HuH-7 (cell line): ENCODE data around the gene EGR1.

Source experiments
- DNase-seq: peaks from one replicate; pipeline ENCODE4 v3.0.0; 2011; ENCODE audit warnings: low spot score

EGR1 gene

DNA sequence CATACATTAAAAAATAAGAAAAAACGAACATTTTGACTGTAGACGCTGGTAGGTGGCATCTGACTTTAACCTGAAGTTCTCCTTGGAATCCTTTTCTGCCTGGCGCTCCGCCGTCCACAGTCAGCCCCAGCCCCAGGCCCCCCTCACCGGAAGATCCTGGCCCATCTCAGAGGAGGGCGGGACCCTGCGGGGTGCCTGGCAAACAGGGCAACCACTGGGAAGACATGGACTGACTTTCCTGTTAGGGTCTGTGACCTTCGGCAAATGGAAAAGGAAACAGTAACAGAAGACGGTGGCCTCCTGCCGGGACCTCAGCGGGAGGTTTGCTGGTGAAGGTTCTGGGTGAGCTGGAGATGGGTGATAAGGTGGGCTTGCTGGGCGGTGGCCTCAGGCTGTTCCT, 11.7 kb upstream of the EGR1 start:
- DNase-seq = no peak

DNA sequence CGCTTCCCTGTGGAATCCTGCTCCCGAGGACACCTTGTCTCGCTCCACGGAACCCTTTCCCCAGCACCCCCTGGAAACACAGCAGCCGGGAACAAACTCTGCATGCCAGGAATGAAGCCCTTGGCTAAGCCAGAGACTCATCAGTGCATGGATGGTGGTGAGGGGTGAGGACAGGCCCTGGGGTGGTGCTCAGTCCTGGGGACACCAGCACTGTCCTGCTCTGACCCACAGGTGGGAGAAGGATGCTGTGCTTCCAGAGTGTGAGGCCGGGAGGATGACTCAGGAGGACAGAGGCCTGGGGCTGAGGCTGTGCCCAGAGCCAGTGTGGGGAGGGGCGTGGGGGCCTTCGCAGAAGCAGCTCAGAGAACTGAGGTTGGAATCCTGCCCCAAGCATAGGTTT, 11.2 kb upstream of the EGR1 start:
- DNase-seq = no peak

DNA sequence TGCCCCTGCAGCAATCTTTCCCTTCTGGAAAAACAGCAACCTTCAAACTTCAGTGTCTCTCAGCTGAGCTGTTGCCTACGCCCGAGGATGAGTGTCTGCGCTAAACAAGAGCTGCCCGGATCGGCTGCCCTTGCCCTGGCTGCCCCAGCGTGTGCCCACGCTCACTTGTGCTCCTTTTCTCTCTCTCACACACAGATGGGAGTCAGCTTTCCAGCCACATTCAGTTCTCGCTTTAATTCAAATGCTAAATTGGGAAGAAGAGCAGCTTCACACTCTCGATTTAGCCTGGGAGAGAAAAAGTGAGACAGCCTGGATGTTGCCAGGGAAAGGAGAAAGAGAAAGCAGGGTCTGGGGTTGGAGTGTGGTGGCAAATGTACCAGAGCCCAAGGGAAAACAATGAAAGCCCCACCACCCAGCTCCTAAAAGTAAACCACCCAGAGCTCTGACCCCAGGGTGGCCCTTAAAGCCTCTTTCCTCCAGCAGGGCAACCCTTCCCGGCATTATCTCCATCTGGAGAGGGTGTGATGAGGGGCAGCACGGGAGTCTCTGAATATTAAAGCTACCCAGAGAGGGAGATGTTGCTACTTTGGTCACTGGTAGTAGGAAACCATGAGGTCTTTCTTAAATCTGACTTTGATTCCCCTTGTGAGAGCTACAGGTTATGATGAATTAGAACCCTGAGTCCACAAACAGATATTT, 9.9 kb upstream of the EGR1 start:
- DNase-seq = no peak

DNA sequence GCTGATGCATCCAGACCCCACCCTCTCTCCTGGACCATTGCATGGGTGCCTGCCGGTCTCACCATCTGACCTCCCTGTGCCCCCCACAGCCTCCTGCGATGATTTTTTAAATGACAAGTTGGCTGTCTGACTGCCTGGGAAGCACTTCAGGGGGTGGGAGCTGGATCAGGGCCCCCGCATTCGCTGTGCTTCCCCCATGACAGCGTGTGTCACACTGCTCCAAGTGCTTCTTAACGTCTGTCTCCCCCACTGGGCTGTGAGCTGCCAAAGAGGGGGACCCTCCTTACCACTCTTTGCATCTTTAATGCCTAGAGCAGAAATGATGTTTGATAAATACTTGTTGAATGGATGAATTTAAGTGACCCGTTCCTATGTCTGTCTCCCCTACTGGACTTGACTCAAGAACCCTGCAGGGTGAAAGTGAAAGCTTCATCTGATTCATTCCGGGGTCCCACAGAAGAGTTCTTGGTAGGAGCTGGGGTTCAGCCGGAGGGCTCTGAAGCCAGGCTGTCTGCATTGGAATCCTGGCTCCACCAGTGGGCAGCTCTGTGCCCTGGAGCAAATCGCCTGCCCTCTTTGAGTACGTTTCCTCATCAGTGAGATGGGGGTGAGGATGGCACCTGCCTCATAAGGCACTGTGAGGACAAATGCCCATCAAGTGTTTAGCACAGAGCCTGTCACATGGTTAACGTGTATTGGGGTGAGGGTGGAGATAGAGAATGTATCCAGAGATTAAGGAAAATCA, 7.6 kb upstream of the EGR1 start:
- DNase-seq = no peak

DNA sequence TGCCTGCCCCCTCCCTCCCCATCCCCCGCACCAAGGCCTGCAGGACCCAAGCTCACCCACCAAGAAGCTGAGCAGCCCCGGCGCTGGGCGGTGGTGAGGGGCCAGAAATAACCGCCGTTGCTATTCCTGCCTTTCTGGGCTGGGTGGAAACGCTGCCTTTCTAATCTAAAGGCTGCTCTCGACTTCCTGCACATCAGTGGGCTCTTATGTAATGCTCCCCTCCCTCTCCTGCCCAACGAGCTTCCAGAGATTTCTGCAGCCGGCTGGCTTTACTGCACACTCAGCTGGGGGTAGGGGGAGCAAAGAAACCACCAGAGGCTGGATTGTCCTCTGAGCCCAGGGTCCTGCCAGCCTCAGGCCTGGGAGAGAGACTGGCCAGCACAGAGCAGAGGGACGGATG, 6.9 kb upstream of the EGR1 start:
- no peak for DNase-seq

DNA sequence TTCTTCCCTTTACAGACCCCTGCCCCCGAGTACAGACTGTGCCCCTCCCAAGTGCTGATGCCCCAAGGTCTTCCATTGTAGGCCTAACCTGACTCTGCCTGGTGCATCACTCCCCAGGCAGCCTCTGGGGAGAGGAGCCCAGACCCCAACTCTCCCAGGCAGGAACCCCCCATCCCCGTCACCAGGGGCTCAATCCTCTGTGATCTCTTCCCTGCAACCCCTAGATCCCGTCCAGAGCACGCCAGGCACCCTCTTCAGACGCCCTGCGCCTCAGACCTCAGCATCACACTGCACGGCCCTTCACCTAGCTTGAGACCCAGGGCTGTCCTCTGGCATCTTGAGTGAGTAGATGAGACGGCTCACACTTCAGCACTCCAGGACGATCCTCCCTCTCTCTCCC, 6.4 kb upstream of the EGR1 start:
- DNase-seq = no peak

DNA sequence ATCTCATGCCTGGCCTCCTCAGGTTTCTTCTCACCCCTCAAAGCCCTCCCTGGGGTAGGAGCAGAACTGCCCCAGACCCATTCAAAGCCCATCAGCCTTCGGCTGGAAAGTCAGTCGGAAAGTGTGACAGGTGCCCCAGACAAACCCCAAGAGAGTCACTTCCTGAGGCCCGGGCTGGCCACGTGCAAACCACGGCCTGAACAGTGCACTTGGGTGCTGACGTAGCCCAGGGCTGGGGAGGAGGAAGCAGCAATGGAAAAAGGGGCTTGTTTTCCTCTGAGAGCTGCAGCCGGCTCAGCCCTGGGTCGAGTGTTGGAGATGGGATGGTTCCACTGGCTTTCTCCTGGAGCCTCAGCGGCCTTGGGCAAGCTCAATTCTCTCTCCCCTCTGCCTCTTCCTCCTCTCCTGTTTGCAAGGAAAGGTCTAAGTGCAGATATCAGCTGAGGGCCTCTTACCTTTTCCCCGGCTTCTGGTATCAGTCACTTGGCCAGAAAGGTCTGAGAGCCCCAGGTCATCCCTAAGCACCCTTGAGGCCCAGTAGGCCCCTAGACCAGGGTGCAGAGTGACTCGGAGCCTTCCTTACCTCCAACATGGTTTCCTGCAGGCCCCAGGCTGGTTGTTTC, 5.9 kb upstream of the EGR1 start:
- DNase-seq = no peak

DNA sequence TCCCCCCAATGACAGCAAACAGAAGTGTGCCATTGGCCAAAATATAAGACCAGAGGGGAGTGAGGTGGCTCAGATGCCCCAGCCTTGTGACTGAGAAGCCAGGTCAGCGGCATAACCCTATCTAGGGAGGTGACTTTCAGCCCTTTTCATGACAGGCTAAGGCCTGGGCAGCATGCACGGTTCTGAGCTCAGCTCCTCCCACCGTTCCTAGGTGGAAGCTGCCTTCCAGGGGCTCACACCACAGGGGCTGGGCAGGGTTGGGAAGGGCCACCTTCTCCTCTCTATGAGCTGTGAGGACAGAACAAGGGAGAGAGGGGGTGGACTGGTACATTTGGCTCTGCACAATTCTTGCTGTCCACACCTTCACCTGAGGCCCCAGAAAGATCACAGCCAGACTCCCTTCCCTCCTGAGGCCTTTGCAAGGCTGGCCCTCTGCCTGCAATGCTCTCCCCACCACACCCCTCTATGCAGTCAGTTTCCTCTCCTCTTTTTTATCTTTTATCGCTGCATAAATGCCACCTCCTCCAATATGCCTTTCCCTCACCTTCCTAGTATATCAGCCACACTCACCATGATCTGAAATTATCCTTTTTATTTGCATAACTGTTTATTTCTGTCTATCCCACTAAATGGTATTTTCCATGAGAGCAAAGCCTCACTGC, 5.1 kb upstream of the EGR1 start:
- no peak for DNase-seq

DNA sequence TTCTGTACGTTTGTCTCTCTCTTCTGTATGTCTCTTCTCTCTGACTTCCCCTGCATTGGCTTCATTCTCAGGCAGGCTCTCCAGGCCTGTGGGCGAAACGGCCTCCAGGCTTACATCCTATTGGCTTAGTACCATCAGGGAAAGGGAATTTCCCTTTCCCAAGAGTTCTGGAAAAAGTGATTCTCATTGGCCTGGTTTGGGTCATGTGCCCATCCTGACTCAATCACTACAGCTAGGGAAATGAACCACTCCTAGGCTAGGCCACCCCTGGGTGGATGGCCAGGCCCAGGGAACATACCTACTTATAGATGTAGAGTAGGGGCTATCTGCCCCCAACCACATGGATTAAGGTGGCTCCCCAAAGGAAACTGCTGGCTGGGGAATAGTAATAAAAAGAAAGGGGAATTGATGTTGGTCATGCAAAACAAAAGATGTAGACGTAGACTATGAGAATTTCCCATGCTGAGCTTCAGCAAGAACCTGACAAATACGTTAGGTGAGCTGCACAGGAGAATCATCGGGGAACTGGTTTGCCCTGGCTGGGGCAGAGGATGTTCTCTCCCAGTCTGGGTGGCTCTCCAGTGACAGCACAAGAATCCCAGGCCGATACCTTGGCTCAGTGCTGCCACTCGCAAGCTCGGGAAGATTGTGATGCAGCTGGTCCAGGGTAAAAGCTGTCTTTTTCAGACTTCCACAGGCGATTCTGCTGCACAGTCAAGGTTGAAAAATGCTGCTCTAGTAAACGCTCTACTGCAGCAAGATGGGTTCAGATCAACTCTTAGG, 3.7 kb upstream of the EGR1 start:
- DNase-seq = no peak

DNA sequence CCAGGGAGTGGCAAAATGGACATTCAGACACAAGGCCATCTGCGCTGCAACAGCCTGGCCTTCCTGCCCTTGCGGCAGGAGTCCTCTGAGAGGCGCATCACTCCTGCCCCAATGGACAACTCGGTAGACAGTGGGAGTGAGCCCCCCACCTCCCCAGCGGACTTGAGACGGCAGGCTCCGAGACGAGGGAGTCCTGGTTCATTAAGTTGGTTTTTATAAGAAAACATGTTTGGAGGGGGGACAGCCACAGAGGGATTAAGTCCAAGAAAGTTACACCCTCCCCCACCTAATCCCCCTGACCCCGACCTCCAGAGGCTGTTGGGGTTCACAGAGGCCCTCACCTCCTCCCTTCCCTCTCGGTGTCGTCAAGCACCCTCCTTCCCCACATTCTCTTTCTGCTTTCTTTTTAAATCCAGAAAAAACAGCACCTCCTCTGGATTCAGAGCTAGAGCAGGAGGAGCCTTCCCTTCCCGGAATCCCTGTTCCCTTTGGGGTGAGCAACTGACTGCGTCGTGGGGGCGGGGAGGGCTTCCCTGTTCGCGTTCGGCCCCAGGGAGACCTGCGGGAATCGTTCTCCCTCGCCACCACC, 1.8 kb upstream of the EGR1 start:
- DNase-seq = no peak

DNA sequence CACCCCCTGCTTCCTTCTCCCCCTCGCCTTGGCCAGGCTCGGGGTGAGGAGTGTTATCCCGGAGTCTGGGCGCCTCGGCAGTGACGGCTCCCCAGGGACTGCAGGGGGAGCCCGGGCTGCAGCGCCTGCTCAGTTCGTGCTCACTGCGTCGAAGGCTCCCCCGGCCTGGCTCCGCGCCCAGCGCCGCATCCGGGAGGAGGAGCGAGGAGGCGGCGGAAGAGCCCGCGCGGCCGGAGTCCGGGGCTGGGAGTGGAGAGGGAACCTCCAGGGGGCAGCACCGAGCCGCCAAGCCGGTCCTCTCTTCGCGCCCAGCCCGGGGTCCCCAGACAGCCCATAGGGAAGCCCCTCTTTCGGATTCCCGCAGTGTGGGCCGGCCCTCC, 1.3 kb upstream of the EGR1 start:
- DNase-seq = peak; percentile 91

DNA sequence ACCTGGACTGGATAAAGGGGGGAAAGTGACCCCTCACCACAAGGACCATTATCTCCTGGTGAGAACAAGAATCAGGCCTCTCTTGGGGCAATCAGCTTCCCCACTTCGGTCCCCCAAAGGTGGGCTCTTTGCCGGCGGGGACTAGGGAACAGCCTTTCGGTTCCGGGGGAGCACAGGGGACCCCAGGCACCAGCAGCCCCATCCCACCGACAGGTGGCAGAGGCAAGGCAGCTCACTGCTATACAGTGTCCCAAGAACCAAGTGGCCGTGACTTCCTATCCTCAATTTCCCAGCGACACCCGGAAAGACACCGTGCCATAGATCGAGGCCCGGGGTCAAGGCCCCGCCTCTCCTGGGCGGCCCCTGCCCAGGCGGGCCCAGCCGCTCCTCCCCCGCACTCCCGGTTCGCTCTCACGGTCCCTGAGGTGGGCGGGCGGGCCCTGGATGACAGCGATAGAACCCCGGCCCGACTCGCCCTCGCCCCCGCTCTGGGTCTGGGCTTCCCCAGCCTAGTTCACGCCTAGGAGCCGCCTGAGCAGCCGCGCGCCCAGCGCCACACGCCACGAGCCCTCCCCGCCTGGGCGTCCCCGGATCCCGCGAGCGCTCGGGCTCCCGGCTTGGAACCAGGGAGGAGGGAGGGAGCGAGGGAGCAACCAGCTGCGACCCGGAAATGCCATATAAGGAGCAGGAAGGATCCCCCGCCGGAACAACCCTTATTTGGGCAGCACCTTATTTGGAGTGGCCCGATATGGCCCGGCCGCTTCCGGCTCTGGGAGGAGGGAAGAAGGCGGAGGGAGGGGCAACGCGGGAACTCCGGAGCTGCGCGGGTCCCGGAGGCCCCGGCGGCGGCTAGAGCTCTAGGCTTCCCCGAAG, 655 bp upstream of the EGR1 start:
- peak; percentile 90 for DNase-seq

DNA sequence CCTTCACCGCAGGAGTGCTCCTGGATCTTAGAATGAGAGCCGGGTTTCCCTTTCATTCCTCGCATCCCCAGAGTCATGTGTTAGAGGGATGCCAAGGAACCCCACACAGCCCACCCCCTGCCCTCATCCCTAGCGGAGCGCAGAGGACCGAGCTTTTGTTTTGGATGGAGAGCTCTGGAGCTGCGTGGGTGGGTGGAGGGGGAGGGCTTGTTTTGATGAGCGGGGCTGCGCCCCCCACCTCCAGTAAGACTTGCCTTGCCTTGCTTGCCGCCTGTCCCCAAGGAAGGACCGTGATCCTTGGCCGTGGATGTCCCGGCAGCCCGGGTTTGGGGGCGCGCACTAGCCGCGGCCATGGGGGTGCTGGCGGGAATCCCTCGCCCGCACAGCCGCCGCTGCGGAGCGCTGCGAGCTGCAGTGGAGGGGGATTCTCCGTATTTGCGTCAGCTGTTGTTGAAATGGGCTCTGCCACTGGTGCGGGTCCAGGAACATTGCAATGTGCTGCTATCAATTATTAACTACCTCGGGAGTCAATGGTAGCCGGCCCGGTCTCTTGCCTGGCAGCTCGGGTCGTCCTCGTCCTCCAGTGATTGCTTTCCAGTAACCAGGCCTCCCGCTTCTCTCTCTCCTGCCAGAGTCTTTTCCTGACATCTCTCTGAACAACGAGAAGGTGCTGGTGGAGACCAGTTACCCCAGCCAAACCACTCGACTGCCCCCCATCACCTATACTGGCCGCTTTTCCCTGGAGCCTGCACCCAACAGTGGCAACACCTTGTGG, 1.0 kb downstream of the EGR1 start:
- DNase-seq = peak; percentile 73

DNA sequence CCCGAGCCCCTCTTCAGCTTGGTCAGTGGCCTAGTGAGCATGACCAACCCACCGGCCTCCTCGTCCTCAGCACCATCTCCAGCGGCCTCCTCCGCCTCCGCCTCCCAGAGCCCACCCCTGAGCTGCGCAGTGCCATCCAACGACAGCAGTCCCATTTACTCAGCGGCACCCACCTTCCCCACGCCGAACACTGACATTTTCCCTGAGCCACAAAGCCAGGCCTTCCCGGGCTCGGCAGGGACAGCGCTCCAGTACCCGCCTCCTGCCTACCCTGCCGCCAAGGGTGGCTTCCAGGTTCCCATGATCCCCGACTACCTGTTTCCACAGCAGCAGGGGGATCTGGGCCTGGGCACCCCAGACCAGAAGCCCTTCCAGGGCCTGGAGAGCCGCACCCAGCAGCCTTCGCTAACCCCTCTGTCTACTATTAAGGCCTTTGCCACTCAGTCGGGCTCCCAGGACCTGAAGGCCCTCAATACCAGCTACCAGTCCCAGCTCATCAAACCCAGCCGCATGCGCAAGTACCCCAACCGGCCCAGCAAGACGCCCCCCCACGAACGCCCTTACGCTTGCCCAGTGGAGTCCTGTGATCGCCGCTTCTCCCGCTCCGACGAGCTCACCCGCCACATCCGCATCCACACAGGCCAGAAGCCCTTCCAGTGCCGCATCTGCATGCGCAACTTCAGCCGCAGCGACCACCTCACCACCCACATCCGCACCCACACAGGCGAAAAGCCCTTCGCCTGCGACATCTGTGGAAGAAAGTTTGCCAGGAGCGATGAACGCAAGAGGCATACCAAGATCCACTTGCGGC, 1.8 kb downstream of the EGR1 start:
- no peak for DNase-seq

DNA sequence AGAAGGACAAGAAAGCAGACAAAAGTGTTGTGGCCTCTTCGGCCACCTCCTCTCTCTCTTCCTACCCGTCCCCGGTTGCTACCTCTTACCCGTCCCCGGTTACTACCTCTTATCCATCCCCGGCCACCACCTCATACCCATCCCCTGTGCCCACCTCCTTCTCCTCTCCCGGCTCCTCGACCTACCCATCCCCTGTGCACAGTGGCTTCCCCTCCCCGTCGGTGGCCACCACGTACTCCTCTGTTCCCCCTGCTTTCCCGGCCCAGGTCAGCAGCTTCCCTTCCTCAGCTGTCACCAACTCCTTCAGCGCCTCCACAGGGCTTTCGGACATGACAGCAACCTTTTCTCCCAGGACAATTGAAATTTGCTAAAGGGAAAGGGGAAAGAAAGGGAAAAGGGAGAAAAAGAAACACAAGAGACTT, 2.4 kb downstream of the EGR1 start:
- no peak for DNase-seq

DNA sequence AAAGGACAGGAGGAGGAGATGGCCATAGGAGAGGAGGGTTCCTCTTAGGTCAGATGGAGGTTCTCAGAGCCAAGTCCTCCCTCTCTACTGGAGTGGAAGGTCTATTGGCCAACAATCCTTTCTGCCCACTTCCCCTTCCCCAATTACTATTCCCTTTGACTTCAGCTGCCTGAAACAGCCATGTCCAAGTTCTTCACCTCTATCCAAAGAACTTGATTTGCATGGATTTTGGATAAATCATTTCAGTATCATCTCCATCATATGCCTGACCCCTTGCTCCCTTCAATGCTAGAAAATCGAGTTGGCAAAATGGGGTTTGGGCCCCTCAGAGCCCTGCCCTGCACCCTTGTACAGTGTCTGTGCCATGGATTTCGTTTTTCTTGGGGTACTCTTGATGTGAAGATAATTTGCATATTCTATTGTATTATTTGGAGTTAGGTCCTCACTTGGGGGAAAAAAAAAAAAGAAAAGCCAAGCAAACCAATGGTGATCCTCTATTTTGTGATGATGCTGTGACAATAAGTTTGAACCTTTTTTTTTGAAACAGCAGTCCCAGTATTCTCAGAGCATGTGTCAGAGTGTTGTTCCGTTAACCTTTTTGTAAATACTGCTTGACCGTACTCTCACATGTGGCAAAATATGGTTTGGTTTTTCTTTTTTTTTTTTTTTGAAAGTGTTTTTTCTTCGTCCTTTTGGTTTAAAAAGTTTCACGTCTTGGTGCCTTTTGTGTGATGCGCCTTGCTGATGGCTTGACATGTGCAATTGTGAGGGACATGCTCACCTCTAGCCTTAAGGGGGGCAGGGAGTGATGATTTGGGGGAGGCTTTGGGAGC, 3.1 kb downstream of the EGR1 start:
- no peak for DNase-seq

DNA sequence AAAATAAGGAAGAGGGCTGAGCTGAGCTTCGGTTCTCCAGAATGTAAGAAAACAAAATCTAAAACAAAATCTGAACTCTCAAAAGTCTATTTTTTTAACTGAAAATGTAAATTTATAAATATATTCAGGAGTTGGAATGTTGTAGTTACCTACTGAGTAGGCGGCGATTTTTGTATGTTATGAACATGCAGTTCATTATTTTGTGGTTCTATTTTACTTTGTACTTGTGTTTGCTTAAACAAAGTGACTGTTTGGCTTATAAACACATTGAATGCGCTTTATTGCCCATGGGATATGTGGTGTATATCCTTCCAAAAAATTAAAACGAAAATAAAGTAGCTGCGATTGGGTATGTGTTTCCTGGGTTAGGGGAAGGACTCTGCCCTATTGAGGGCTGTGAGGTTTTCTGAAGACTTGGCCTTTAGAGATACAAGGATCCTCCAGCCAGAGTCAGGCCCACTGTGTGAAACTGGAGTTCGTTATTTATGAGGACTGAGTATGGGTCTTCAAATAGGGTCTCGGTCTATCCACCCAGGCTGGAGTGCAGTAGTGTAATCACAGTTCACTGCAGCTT, 3.8 kb downstream of the EGR1 start:
- DNase-seq = no peak
